Embryonic facial prominence (tissue), 1 donor: ENCODE data around the gene DCANP1.

ENCODE experiments used
- DNase-seq: peaks from one replicate; pipeline ENCODE4 v3.0.0-alpha.2; 2016; ENCODE audit errors: extremely low spot score

Gene DCANP1

GRCh38 chr5:135423146-135423845 is 23.9 kb downstream of the DCANP1 start:
- DNase-seq, result no peak

GRCh38 chr5:135422419-135422818 is 24.7 kb downstream of the DCANP1 start:
- no peak for DNase-seq

GRCh38 chr5:135417083-135417482 is 30.1 kb downstream of the DCANP1 start:
- DNase-seq, result no peak

GRCh38 chr5:135405082-135405481 is 42.1 kb downstream of the DCANP1 start:
- DNase-seq, result no peak

DNA sequence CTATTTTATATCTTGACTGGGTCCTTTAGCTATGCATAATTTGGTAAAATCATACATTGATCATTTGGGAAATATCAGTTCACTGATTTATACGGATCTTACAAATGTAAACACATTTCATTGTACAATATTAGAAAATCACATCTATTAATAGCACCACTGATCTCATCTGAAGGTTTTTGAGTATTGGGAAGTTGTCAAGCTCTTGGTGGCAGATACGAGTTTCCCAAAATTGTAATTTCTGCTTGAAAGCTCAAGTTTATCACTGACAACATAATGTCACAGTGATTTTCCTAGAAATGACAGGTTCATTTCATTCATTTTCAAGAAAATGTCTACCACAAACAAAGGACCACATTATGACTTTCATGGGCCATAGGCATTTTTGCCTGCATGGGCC is 45.1 kb downstream of the DCANP1 start:
- DNase-seq, result no peak

- DNase-seq, result no peak
Measured at GRCh38 chr5:135400866-135401265, 46.3 kb downstream of the DCANP1 start.

DNA sequence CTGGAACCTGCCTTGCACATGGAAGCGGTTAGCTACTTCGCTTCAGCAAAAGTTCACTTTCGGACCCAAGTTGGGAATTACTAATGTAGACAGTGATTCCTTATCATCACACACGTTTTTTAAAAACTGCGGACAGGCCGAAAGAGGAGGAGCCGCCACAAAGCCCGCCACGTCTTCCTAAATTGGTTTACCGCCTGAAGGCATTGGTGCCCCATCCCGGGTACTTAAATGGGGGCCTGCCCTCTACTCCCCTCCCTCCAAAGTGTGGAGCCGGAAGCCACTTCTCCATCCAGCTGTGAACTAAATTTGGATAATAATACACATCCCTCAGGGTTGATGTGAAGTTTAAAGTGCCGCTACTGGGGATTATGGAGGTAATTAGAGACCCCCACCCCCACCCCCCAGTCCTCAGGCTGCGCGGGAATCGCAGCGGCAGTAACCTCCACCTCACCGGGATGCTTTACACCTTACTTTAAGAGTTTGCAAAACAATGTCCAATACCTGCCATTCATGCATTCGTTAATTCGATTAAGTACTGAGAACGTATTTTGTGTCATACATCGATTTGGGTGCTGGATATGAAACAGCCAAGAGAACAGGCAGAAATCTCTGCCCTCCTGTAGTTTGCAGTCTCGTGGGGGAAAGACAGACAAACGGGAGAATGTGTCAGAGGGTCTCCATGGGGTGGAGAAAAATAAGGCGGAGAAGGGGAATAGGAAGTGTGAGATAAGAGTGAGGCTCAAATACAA is 47.2 kb downstream of the DCANP1 start:
- DNase-seq, result no peak

- DNase-seq, result peak; percentile 48
Measured at GRCh38 chr5:135398855-135399793, 48.0 kb downstream of the DCANP1 start, which contains the start of gene MACROH2A1. Gene MACROH2A1 (minus strand): TSS chr5:135399231. CDS start chr5:135389093, 10,138 bp downstream.

GRCh38 chr5:135398160-135398854 is 48.8 kb downstream of the DCANP1 start:
- no peak for DNase-seq

DNA sequence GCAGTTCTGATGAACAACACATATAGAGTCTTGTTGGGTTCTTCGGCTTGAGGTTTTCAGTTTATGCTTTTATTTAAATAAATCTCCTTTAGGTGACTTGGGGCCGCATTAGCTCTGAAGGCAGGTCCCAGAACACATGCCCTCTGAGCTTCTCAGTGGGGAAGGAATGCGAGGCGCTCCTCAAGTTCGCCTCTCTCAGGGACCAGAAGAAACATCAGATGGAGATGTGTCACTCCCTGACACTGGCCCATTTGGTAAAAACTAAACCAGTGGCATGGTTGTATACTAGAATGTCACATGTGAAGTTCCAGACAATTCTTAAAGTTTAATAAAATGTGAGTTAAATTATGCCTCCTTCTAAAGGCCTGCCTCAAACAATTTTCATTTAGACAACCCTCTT is 50.1 kb downstream of the DCANP1 start:
- no peak for DNase-seq

- DNase-seq, result no peak
Measured at GRCh38 chr5:135396459-135397055, 50.6 kb downstream of the DCANP1 start.

GRCh38 chr5:135395866-135396265 is 51.3 kb downstream of the DCANP1 start:
- no peak for DNase-seq

- no peak for DNase-seq
Measured at GRCh38 chr5:135395451-135395850, 51.7 kb downstream of the DCANP1 start.
